PC-3 (cell line): ENCODE results near the gene TSKS. TPM values are rescaled to one million over a fixed set of nuclear protein-coding genes. Genes with fewer than 3 reads are reported as not detected.

Experiments used
- ATAC-seq: fragments of 200-7000 bp; cut with Tn5 transposase; 2 replicates; pipeline ENCODE4 v1.9.1; 2020; ENCODE audit warnings: mild to moderate bottlenecking, moderate library complexity
- BruUV-seq: library from RNA; stranded (reverse); fragments of 400-500 nt; replicated peaks from 2 replicates; lab custom pipeline; 2021; lab: Mats Ljungman, UMichigan
- CTCF ChIA-PET: fragments of 300-600 bp; sonication (Branson Sonifier 250); formaldehyde crosslinking; loops from one replicate; lab custom pipeline; 2022; ENCODE audit warnings: antibody characterized with exemption; lab: Charles Lee
- POLR2A ChIA-PET: fragments of 300-600 bp; sonication (Branson Sonifier 250); formaldehyde crosslinking; loops from one replicate; lab custom pipeline; 2022; ENCODE audit warnings: antibody characterized with exemption; ENCODE audit not compliant: unreplicated experiment; lab: Charles Lee
- DNase-seq: peaks from one replicate; pipeline ENCODE4 v3.0.0-alpha.2; 2015
- H2AFZ ChIP-seq: fragments of 300-600 bp; sonication (generic); 2 replicates; pipeline ENCODE4 v1.6.0; 2016; ENCODE audit warnings: antibody characterized with exemption, low read length
- H3F3A ChIP-seq: fragments of 300-600 bp; sonication (generic); one replicate; pipeline ENCODE4 v1.6.0; 2017; ENCODE audit warnings: antibody characterized with exemption, low read length, control low read depth, mild to moderate bottlenecking; ENCODE audit not compliant: unreplicated experiment
- H3K27ac ChIP-seq: fragments of 300-600 bp; sonication (generic); 2 replicates; pipeline ENCODE4 v1.5.1; 2016; ENCODE audit warnings: mild to moderate bottlenecking, low read length
- H3K27me3 ChIP-seq: fragments of 300-600 bp; sonication (generic); 2 replicates; pipeline ENCODE4 v1.6.1; 2016; ENCODE audit warnings: low read length, mixed read lengths
- H3K36me3 ChIP-seq: fragments of 300-600 bp; sonication (generic); 2 replicates; pipeline ENCODE4 v1.6.1; 2016; ENCODE audit warnings: low read depth, mixed run types, low read length, mixed read lengths
- H3K4me1 ChIP-seq: fragments of 300-600 bp; sonication (generic); 2 replicates; pipeline ENCODE4 v1.5.1; 2016; ENCODE audit warnings: low read length; ENCODE audit not compliant: insufficient read depth
- H3K4me2 ChIP-seq: fragments of 300-600 bp; sonication (generic); 2 replicates; pipeline ENCODE4 v1.6.0; 2016; ENCODE audit warnings: low read length
- H3K4me3 ChIP-seq: fragments of 300-600 bp; sonication (generic); 2 replicates; pipeline ENCODE4 v1.5.1; 2016; ENCODE audit warnings: mild to moderate bottlenecking, low read length, mixed read lengths
- H3K79me2 ChIP-seq: fragments of 300-600 bp; sonication (generic); 2 replicates; pipeline ENCODE4 v1.6.1; 2017; ENCODE audit warnings: low read length, mixed read lengths
- H3K9ac ChIP-seq: fragments of 300-600 bp; sonication (generic); 2 replicates; pipeline ENCODE4 v1.6.0; 2016; ENCODE audit warnings: mild to moderate bottlenecking, low read length
- H3K9me2 ChIP-seq: fragments of 300-600 bp; sonication (generic); replicated peaks from 2 replicates; pipeline ENCODE4 v1.6.1; 2016; ENCODE audit warnings: mixed run types, low read length, mixed read lengths
- H3K9me3 ChIP-seq: fragments of 300-600 bp; sonication (generic); 2 replicates; pipeline ENCODE4 v1.6.1; 2016; ENCODE audit warnings: low read length, mixed read lengths
- H4K20me1 ChIP-seq: fragments of 300-600 bp; sonication (generic); 2 replicates; pipeline ENCODE4 v1.6.1; 2016; ENCODE audit warnings: low read length, mixed read lengths
- EZH2 ChIP-seq: fragments of 300-600 bp; sonication (generic); IDR thresholded peaks from one replicate; pipeline ENCODE4 v1.6.1; 2017; ENCODE audit warnings: antibody characterized with exemption, mild to moderate bottlenecking, low read length; ENCODE audit not compliant: unreplicated experiment
- EZH2phosphoT487 ChIP-seq: fragments of 300-600 bp; sonication (generic); IDR thresholded peaks from 2 replicates; pipeline ENCODE4 v1.6.1; 2018; ENCODE audit warnings: mild to moderate bottlenecking, antibody characterized with exemption, low read length, borderline replicate concordance
- intact Hi-C: fragments of 100-400 bp; cut with micrococcal nuclease; formaldehyde crosslinking; loops from 2 replicates; pipeline ENCODE4 v1.9.0; 2023
- total RNA-seq: library from RNA; depleted of rRNA; stranded (reverse); fragments of >200 nt; gene quantifications from 2 replicates; pipeline ENCODE4 v1.2.3, GENCODE V29; 2014
- TF ChIP-seq, protein P1 (sequence below): fragments of 300-600 bp; sonication (generic); conservative IDR thresholded peaks from 2 replicates; pipeline ENCODE4 v1.5.1; 2017; ENCODE audit warnings: antibody characterized with exemption, low read depth, mild to moderate bottlenecking, low read length

TSKS gene
- total RNA-seq, 1 experiment from 2014 or later: not detected

DNA sequence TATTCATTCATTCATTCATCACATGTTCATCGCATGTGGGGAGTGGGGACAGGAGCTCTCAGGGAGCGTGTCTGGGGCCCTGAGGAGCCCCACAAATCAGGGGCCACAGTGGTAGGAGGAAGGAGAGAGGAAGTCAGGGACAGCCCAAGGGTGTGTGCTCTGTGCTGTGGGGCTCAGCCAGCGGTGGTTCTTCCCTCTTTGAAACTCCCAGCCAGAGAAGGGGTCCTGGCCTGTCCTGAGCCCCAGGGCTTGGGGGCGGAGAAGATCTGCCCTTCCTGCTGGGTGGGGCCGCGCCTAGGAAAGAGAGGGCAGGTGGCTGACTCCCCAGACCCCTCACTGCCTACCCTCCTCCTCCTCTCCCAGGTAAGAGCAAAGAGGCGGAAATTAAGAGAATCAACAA lies 18.3 kb upstream of the TSKS start:
- H3K4me3 ChIP-seq: no peak overlapping the region
- BruUV-seq: no TSS peak
- H3K36me3 ChIP-seq: peaks cover 15% of the 10 kb centered on the region; the same call in 1 of the 2 replicates
- H3K4me2 ChIP-seq: no peak overlapping the region
- peaks cover 5% of the 10 kb centered on the region for H3K4me1 ChIP-seq
- ChIA-PET POLR2A (no interaction called here), CTCF (no interaction called here)
- no peaks in the 10 kb centered on the region for H4K20me1 ChIP-seq
- H3F3A ChIP-seq: no peaks in the 10 kb centered on the region
- TF ChIP-seq EZH2phosphoT487: no peak
- TF ChIP-seq, protein P1, sequence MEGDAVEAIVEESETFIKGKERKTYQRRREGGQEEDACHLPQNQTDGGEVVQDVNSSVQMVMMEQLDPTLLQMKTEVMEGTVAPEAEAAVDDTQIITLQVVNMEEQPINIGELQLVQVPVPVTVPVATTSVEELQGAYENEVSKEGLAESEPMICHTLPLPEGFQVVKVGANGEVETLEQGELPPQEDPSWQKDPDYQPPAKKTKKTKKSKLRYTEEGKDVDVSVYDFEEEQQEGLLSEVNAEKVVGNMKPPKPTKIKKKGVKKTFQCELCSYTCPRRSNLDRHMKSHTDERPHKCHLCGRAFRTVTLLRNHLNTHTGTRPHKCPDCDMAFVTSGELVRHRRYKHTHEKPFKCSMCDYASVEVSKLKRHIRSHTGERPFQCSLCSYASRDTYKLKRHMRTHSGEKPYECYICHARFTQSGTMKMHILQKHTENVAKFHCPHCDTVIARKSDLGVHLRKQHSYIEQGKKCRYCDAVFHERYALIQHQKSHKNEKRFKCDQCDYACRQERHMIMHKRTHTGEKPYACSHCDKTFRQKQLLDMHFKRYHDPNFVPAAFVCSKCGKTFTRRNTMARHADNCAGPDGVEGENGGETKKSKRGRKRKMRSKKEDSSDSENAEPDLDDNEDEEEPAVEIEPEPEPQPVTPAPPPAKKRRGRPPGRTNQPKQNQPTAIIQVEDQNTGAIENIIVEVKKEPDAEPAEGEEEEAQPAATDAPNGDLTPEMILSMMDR: no peak
- TF ChIP-seq EZH2: no peak
- no peak overlapping the region for H3K27ac ChIP-seq
- ATAC-seq (no peak), DNase-seq (no peak)
- no peaks in the 10 kb centered on the region for H3K9me2 ChIP-seq
- no peaks in the 10 kb centered on the region for H3K9me3 ChIP-seq
- H3K79me2 ChIP-seq: no peaks in the 10 kb centered on the region
- H3K27me3 ChIP-seq: no peaks in the 10 kb centered on the region
- intact Hi-C loops: no loop called here
- no peak overlapping the region for H3K9ac ChIP-seq
- no peak overlapping the region for H2AFZ ChIP-seq

DNA sequence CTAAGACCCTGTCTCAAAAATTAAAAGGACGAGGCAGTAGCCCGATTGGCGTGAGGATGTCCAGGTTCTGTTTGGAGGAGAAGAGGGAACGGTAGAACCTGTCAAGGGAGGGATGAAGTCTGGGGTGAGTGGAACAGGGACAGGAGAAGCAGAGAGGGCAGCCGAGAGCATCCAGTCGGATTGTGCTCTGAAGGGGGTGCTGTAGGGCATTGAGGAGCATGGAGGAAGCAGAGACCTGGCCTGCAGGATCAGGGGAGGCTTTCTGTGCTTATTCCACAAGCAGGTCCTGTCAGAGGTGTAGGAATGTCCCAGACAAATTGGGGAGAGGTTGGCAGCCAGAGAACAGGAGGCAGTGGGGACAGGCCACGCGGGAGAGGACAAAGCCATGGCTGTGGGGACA lies 17.8 kb upstream of the TSKS start:
- no peaks in the 10 kb centered on the region for H3K79me2 ChIP-seq
- TF ChIP-seq EZH2phosphoT487 (no peak), EZH2 (no peak)
- TF ChIP-seq, protein P1: no peak
- H3K9ac ChIP-seq: no peak overlapping the region
- ATAC-seq: no peak
- peaks cover 15% of the 10 kb centered on the region; the same call in 1 of the 2 replicates for H3K36me3 ChIP-seq
- no peaks in the 10 kb centered on the region for H3F3A ChIP-seq
- no peak overlapping the region for H3K27ac ChIP-seq
- no peaks in the 10 kb centered on the region for H3K9me3 ChIP-seq
- ChIA-PET POLR2A (no interaction called here), CTCF (no interaction called here)
- no peak overlapping the region for H2AFZ ChIP-seq
- H4K20me1 ChIP-seq: no peaks in the 10 kb centered on the region
- H3K4me3 ChIP-seq: no peak overlapping the region
- no peaks in the 10 kb centered on the region for H3K27me3 ChIP-seq
- intact Hi-C loops: no loop called here
- H3K4me1 ChIP-seq: no peaks in the 10 kb centered on the region
- BruUV-seq: no TSS peak
- no peak overlapping the region for H3K4me2 ChIP-seq
- H3K9me2 ChIP-seq: no peaks in the 10 kb centered on the region
- no peak for DNase-seq

DNA sequence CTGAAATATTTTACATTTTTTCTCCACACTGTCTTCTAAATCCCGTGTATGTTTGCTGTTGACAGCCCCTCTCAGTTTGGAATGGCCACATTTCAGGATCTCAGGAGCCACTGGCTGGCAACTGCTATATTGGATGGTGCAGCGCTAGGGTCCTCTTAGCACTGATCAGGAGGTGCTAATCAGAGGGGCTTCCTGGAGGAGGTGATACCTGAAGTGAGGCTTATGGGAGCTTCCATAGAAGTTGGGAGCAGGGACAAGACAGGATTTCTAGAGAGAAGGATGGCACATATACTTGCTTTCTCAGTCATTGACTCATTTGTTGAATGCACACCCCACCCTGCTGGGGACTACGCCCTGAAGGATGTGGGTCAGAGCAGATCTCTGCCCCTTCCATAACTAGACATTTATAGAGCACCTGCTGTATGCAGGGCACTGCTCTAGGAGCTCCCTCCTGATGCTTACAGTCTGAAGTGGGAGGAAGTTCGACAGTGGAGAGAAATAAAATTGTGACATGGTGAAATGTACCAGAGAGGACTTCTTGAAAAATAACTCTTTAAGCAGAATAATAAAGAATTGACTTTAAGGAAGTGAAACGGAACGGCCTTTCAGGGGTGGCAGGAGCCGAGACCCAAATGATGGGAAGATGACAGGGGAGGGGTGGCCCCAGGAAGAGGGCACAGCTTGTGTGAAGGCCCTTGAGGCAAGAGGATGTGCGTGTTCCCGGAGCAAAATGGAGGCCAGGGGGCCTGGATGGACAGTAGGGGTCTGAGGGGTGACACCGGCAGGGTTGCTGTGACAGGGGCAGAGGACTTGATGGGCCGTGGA lies 16.8 kb upstream of the TSKS start:
- Histone ChIP-seq H3K4me1 (no peaks in the 10 kb centered on the region), H3K27me3 (no peaks in the 10 kb centered on the region), H3K79me2 (no peaks in the 10 kb centered on the region), H3K36me3 (peaks cover 15% of the 10 kb centered on the region; the same call in 1 of the 2 replicates), H3K4me2 (no peak overlapping the region), H3K4me3 (no peak overlapping the region), H2AFZ (no peak overlapping the region), H3K9me2 (no peaks in the 10 kb centered on the region), H3K9me3 (no peaks in the 10 kb centered on the region), H3K27ac (no peak overlapping the region), H4K20me1 (no peaks in the 10 kb centered on the region), H3K9ac (no peak overlapping the region), H3F3A (no peaks in the 10 kb centered on the region)
- TF ChIP-seq EZH2: no peak
- no peak for TF ChIP-seq EZH2phosphoT487
- TF ChIP-seq, protein P1: no peak
- ChIA-PET CTCF (no interaction called here), POLR2A (no interaction called here)
- DNase-seq (no peak), ATAC-seq (no peak)
- BruUV-seq: no TSS peak
- intact Hi-C loops: no loop called here
